HG02970 (cell line): ENCODE measurements around the gene GRID1.

Experiments used
- ATAC-seq: cut with Tn5 transposase; IDR thresholded peaks from one replicate; pipeline ENCODE4 v1.9.1; 2021; ENCODE audit warnings: mild to moderate bottlenecking, moderate library complexity, moderate number of reproducible peaks; ENCODE audit not compliant: unreplicated experiment, low FRiP score

Gene GRID1

GRCh38 chr10:86200269-86200668 is 166.3 kb downstream of the GRID1 start:
- no peak for ATAC-seq

DNA sequence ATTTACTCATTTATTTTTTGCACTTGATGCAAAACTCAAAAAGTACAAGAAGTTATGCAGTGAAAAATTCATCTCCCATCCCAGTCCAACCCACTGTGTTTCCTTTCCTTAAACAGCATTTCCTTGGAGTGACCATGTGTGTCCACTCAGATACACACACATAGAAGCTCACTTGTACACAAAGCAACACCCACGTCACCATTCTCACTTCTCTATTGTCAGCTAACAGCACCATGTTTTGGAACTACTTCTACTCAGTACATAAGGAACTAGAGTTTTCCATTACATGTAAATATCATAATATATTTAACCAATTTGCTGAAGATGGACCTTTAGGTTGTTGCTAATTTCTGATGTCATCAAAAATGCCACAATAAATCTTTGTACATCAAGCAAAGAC is 167.6 kb downstream of the GRID1 start:
- no peak for ATAC-seq

GRCh38 chr10:86198271-86198670 is 168.3 kb downstream of the GRID1 start:
- ATAC-seq = no peak

GRCh38 chr10:86197166-86197790 is 169.3 kb downstream of the GRID1 start:
- no peak for ATAC-seq

- no peak for ATAC-seq
Observed at GRCh38 chr10:86195521-86196157, 171.0 kb downstream of the GRID1 start.

DNA sequence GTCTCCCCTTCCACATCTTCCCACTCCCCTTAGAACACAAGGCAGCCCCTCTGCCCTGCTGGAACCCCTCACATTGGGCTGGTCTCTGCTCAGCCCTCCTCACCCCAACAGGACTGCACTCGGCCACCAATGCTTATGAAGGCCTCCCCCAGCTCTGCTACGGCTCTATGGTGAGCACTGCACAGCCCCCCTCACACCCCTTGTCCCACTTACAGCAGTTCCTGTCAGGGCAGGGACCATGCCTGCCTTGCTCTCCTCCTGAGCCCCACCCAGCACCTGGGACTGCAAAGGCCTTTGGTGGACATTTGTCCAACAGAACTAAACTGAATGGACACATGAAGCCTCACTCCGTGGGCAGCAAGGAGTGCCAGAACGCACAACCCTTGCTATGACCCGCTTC is 171.9 kb downstream of the GRID1 start:
- no peak for ATAC-seq

GRCh38 chr10:86193841-86194240 is 172.8 kb downstream of the GRID1 start:
- ATAC-seq = no peak

DNA sequence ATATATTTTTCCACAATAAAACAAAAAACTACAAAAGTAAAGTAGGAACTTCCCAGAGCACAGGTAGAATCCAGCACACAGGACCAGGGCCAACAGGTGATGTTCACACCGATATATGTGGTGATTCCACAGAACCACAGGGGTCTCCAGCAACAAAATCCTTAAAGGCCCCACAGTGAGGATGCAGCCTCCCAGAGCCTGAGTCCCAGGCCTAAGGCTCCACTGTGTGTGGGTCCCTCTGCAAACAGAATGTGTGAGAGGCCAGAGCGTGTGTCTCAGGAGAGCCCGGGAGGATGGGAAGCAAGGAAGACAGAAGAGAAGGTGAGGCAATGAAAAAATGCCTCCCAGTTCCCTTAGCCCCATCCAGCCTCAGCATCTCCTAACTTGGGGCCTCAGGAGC is 173.9 kb downstream of the GRID1 start:
- ATAC-seq = no peak

GRCh38 chr10:86192147-86192546 is 174.4 kb downstream of the GRID1 start:
- no peak for ATAC-seq

GRCh38 chr10:86191686-86192085 is 174.9 kb downstream of the GRID1 start:
- no peak for ATAC-seq

GRCh38 chr10:86191166-86191565 is 175.4 kb downstream of the GRID1 start:
- no peak for ATAC-seq

- no peak for ATAC-seq
Observed at GRCh38 chr10:86190291-86190690, 176.3 kb downstream of the GRID1 start.

DNA sequence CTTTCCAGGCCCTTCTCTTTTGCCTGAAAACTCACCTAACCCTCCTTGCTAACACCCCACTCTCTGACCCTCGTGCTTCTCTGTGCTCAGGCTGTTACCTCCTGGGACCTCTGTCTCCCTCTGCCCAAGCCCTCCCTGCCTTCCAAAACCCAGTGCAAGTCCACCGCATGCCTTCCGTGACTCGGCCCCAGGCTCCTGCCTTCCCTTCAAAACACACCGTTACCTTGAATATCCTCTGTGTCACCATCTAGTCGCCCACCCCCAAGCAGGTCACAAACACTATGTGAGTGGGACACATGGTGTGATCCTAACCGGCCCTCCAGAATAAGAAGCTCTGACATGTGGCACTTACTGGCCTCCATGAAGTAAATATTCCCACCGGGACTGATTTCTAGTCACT is 176.7 kb downstream of the GRID1 start:
- ATAC-seq = no peak

GRCh38 chr10:86188796-86189558 is 177.6 kb downstream of the GRID1 start:
- no peak for ATAC-seq

DNA sequence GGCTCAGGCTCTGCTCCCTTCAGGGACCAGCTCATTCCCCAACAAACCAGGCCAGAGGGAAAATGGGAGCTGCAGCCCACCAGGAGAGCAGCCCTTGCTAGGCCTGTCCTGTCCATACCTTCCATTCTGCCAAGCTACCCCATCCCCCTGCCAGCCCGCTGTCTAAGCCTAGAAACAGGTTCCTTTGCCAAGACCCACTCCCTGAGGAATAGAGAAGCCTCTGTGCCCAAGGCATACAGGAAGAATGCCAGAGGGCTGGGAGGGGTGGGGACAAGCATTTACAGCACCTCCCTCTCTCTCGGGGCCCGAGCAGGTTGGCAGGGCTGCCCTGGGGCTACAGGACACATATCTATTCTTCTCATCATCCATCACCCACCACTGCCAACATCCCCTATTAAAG is 178.3 kb downstream of the GRID1 start:
- ATAC-seq = no peak

DNA sequence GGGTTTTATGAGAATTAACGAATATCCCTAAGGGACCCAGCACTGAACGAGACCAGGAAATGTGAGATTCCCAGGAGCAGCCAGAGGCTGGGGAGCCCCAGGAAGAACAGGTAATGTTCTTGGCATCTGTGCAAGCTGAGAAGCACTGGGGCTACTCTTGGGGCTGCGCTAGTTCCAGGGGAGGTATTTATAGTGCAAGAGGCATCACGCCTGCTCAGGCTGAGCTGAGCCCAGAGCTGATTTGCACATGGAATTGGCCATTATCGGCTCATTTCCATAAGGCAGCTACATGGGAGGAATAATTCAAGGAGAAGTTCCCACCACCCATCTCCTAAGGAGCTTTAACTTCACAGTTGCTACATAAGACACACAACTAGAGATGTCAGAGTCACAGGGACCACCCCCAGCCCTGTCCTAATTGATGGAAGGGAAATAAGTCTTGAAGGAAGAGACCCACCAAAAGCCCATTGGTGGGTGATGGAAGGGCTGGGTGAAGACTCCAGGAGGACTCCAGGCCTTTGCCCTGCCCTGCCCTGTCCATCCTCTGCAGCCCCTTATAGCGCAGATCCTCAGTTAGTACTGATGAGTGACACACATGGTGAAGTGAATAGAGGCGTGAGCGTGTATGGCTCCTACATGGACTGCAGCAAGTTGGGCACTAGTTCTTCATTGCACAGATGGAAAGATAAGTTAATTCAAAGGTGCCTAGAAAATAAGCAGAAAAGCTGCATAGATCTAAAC is 178.9 kb downstream of the GRID1 start:
- no peak for ATAC-seq

DNA sequence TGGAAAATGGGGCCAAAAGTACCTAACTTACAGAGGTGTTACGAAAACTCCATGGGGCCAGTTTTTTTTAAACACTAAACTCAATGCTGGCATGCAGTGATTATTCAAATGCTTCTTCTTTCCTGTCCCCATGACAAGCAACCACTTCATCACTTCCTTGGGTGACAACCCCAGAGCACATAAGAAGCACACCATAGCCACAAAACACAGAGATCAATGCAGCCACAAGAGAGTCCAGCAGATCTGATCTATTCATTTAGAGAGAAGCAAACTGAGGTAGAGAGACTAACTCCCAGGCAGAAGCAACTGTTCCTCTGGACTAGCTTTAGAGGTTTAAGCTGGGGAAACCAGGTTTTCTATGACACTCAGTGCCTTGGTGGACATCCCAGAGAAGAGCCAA is 180.0 kb downstream of the GRID1 start:
- ATAC-seq = no peak

GRCh38 chr10:86182595-86182994 is 184.0 kb downstream of the GRID1 start:
- no peak for ATAC-seq

DNA sequence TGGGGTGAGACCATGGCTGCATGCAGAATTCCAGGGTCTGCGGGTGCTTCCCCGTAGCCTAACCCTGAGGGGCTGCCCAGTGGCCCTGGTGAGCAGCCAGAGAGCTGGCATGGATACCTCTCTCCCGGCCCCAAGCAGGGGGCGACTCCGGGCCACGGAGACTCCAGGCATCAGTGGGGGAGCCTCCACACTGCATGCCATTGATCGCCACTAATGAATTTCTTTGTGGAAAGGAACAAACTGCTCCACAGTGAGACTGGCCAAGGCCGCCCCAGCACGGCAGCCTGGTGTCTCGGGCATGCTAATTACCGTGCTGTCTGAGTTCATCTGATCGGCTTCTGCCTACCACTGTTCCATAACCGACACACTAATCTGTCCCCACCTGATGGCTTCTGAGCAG is 184.4 kb downstream of the GRID1 start:
- no peak for ATAC-seq

GRCh38 chr10:86180861-86181260 is 185.7 kb downstream of the GRID1 start:
- no peak for ATAC-seq

DNA sequence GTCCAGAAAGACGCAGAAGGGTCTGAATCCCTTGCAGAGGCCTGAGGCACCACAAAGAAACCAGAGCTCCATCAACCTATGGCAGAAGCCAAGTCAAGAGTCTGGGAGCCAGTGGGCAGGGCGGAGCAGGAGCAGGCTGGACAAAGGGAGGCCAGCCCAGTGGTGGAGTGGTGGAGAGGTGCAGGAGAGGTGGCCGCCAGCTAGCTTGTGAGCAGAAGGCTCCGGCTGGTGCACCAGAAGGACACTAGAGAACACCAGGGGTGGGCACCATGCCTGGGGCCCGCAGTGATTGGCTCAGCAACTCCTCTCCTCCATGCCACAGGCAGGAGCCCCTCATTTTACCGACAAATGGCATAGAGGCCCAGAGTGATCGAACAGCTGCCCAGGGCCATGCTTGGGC is 186.6 kb downstream of the GRID1 start:
- ATAC-seq = no peak
